Hematopoietic multipotent progenitor cell treated with erythropoietin and hydrocortisone succinate and interleukin-3 and kit ligand, for 8 days (in vitro differentiated cells): ENCODE measurements around the gene LMX1B.

Experiments
- DNase-seq: peaks from one replicate; pipeline ENCODE4 v3.0.0-alpha.2; 2015

Gene LMX1B

GRCh38 chr9:126605792-126606482 is 7.8 kb upstream of the LMX1B start:
- DNase-seq: no peak

GRCh38 chr9:126606483-126606870 is 7.3 kb upstream of the LMX1B start:
- DNase-seq: no peak

- no peak for DNase-seq
Measured at GRCh38 chr9:126607086-126607485, 6.6 kb upstream of the LMX1B start.

- DNase-seq: no peak
Measured at GRCh38 chr9:126607731-126608130, 6.0 kb upstream of the LMX1B start.

GRCh38 chr9:126608551-126608950 is 5.2 kb upstream of the LMX1B start:
- DNase-seq: no peak

- DNase-seq: no peak
Measured at GRCh38 chr9:126609191-126609590, 4.5 kb upstream of the LMX1B start.

GRCh38 chr9:126609711-126610388 is 3.9 kb upstream of the LMX1B start:
- DNase-seq: no peak

GRCh38 chr9:126611193-126611591 is 2.5 kb upstream of the LMX1B start:
- no peak for DNase-seq

GRCh38 chr9:126611592-126612325 is 2.0 kb upstream of the LMX1B start:
- DNase-seq: peak; percentile 53

- no peak for DNase-seq
Measured at GRCh38 chr9:126612326-126612812, 1.4 kb upstream of the LMX1B start.

- DNase-seq: no peak
Measured at GRCh38 chr9:126612813-126613641, 701 bp upstream of the LMX1B start.

GRCh38 chr9:126614088-126614454 is 343 bp downstream of the LMX1B start:
- DNase-seq: no peak

- DNase-seq: no peak
Measured at GRCh38 chr9:126614455-126615244, 922 bp downstream of the LMX1B start.

GRCh38 chr9:126615245-126615790 is 1.6 kb downstream of the LMX1B start:
- peak; percentile 9 for DNase-seq

- DNase-seq: no peak
Measured at GRCh38 chr9:126615791-126616447, 2.2 kb downstream of the LMX1B start.

GRCh38 chr9:126616521-126616976 is 2.8 kb downstream of the LMX1B start:
- no peak for DNase-seq

- DNase-seq: no peak
Measured at GRCh38 chr9:126617003-126617822, 3.5 kb downstream of the LMX1B start.

- DNase-seq: no peak
Measured at GRCh38 chr9:126617823-126618165, 4.1 kb downstream of the LMX1B start.

GRCh38 chr9:126618190-126618584 is 4.5 kb downstream of the LMX1B start:
- DNase-seq: no peak
